Inferior parietal cortex (tissue), 1 donor: ENCODE data around the gene KIAA1217.

ENCODE experiments used
- DNase-seq: peaks from one replicate; pipeline ENCODE4 v3.0.0-alpha.2; 2016; ENCODE audit errors: extremely low spot score

KIAA1217 gene

GRCh38 chr10:24241536-24242040, 32.6 kb downstream of the KIAA1217 start:
- no peak for DNase-seq

GRCh38 chr10:24242562-24242961, 33.6 kb downstream of the KIAA1217 start:
- no peak for DNase-seq

GRCh38 chr10:24246365-24246764, 37.4 kb downstream of the KIAA1217 start:
- DNase-seq: no peak

- no peak for DNase-seq
These were observed 38.9 kb downstream of the KIAA1217 start for GRCh38 chr10:24247841-24248240.

GRCh38 chr10:24249829-24250415, 41.0 kb downstream of the KIAA1217 start:
- no peak for DNase-seq

GRCh38 chr10:24251547-24251946, 42.6 kb downstream of the KIAA1217 start:
- DNase-seq: no peak

- no peak for DNase-seq
These were observed 45.2 kb downstream of the KIAA1217 start for GRCh38 chr10:24254180-24254579.

- no peak for DNase-seq
These were observed 46.4 kb downstream of the KIAA1217 start for GRCh38 chr10:24255115-24255880.

- no peak for DNase-seq
These were observed 47.0 kb downstream of the KIAA1217 start for GRCh38 chr10:24255881-24256311.

GRCh38 chr10:24256619-24257107, 47.7 kb downstream of the KIAA1217 start:
- DNase-seq: no peak

GRCh38 chr10:24257588-24257987, 48.6 kb downstream of the KIAA1217 start:
- DNase-seq: no peak

- DNase-seq: no peak
These were observed 50.6 kb downstream of the KIAA1217 start for GRCh38 chr10:24259365-24260130.

- no peak for DNase-seq
These were observed 52.7 kb downstream of the KIAA1217 start for GRCh38 chr10:24261627-24262026.

GRCh38 chr10:24262929-24263590, 54.1 kb downstream of the KIAA1217 start:
- no peak for DNase-seq

- no peak for DNase-seq
These were observed 60.5 kb downstream of the KIAA1217 start for GRCh38 chr10:24269476-24269875.

- no peak for DNase-seq
These were observed 63.4 kb downstream of the KIAA1217 start for GRCh38 chr10:24272374-24272773.

GRCh38 chr10:24277277-24277676, 68.3 kb downstream of the KIAA1217 start:
- DNase-seq: no peak

GRCh38 chr10:24277771-24278170, 68.8 kb downstream of the KIAA1217 start:
- no peak for DNase-seq

- DNase-seq: no peak
These were observed 69.4 kb downstream of the KIAA1217 start for GRCh38 chr10:24278176-24278889.

GRCh38 chr10:24279166-24279565, 70.2 kb downstream of the KIAA1217 start:
- no peak for DNase-seq

- DNase-seq: no peak
These were observed 78.7 kb downstream of the KIAA1217 start for GRCh38 chr10:24287559-24288195.
